Tibial nerve (tissue), 4 donors: ENCODE results near the gene PPCDC. TPM values are rescaled to one million over a fixed set of nuclear protein-coding genes. Genes with fewer than 3 reads are reported as not detected.

Experiments
- DNase-seq, 2 donors: peaks; one replicate each; pipeline ENCODE4 v3.0.0-alpha.2; 2019; ENCODE audit warnings: low spot score in 2 of 2
- H3K27ac ChIP-seq, 4 donors: fragments of 200-600 bp; sonication (generic) in 3 of 4; one replicate each; pipeline ENCODE4 v1.5.1; 2017 to 2019; ENCODE audit warnings: mild to moderate bottlenecking in 1 of 4
- H3K27me3 ChIP-seq, 2 donors: fragments of 200-600 bp; sonication (generic) in 1 of 2; one replicate each; pipeline versions ENCODE4 v1.5.1 to v1.6.0; 2017 to 2019
- H3K36me3 ChIP-seq, 3 donors: fragments of 200-600 bp; sonication (generic); one replicate each; pipeline ENCODE4 v1.5.1; 2018 to 2019
- H3K4me1 ChIP-seq, 4 donors: fragments of 200-600 bp; sonication (generic) in 3 of 4; one replicate each; pipeline ENCODE4 v1.5.1; 2017 to 2019
- H3K4me3 ChIP-seq, 4 donors: fragments of 200-600 bp; sonication (generic) in 3 of 4; one replicate each; pipeline ENCODE4 v1.5.1; 2017 to 2019; ENCODE audit warnings: mild to moderate bottlenecking in 1 of 4, moderate library complexity in 1 of 4
- H3K9me3 ChIP-seq, 4 donors: fragments of 200-600 bp; sonication (generic) in 3 of 4; one replicate each; pipeline ENCODE4 v1.5.1; 2017 to 2019
- CTCF ChIP-seq, 5 experiments: fragments of 200-600 bp in 3 of 5; fragments of 450-650 bp in 2 of 5; sonication (generic) in 3 of 5; IDR thresholded peaks; one replicate each; pipeline ENCODE4 v1.5.1; 2016 to 2019; ENCODE audit warnings: antibody characterized with exemption in 5 of 5, mild to moderate bottlenecking in 3 of 5, moderate library complexity in 2 of 5
- EP300 ChIP-seq, 2 donors: sonication (generic); formaldehyde crosslinking; IDR thresholded peaks; one replicate each; pipeline ENCODE4 v1.6.1; 2017; ENCODE audit warnings: antibody characterized with exemption in 2 of 2, mild to moderate bottlenecking in 1 of 2
- POLR2A ChIP-seq, 2 donors: fragments of 450-650 bp; IDR thresholded peaks; one replicate each; pipeline ENCODE4 v1.6.1; 2017; ENCODE audit warnings: antibody characterized with exemption in 2 of 2, mild to moderate bottlenecking in 2 of 2, moderate library complexity in 2 of 2
- WGBS, 2 donors: methylation state at CpG; one replicate each; pipeline ENCODE4 v1.1.5; 2018; 5-methylcytosine and 5-hydroxymethylcytosine counted together
- total RNA-seq, 4 donors: library from RNA; depleted of rRNA; stranded (reverse); fragments of >200 nt; gene quantifications; one replicate each; pipeline ENCODE4 v1.1.0, GENCODE V29; 2016

Gene PPCDC
- total RNA-seq, 4 donors from 2014 or later = 19.8 to 42.5 (median 36.4) TPM

DNA sequence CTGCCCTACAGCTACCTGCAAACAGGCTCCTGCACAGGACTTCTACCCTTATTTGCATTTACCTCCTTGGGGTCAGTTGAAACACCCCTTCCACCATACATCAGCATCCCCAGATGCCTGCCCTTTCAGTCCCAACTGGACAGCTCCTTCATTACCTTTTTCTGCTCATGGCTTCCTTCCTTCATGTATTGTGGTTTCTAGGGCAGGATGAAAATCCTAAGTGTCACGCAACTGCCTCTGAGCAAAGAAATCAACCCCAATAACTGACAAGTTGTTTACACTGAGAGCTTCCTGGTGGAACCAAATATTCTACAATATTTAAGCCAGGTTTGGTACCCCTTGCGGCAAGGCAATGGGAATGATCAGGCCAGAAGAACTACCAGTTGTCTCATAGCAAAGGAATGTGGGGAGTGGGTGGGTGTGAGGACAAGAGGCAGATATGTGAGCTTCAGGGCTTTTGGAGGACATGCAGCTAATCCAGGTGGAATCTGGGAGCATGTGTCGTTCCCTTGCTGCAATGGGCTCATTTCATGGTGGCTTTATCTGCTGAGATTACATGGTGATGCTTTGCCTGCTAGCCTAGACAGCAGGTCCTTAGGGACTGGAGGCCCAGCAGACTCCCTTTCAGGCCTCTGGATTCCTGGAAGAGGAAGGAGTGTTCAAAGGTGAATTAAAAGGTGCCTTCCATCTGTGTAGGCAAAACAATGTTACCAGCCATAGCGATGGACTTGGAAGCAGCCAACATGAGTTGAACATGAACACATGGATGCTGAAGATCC is 34.9 kb downstream of the PPCDC start:
- no peak overlapping the region for H3K4me3 ChIP-seq
- DNase-seq = no peak
- peaks cover 0 to 7% (median 0%) of the 10 kb centered on the region in 3 donors for H3K36me3 ChIP-seq
- H3K4me1 ChIP-seq = peaks cover 0 to 5% (median 0%) of the 10 kb centered on the region in 4 donors
- no peak overlapping the region for H3K27ac ChIP-seq
- no peaks in the 10 kb centered on the region for H3K27me3 ChIP-seq
- TF ChIP-seq POLR2A (IDR thresholded peaks at IDR 0.05) (no peak), CTCF (IDR thresholded peaks at IDR 0.05) (no peak), EP300 (IDR thresholded peaks at IDR 0.05) (no peak)
- H3K9me3 ChIP-seq = no peaks in the 10 kb centered on the region
- WGBS, 2 donors = 88 to 92% methylated on average over 4 of the region's 4 CpGs

DNA sequence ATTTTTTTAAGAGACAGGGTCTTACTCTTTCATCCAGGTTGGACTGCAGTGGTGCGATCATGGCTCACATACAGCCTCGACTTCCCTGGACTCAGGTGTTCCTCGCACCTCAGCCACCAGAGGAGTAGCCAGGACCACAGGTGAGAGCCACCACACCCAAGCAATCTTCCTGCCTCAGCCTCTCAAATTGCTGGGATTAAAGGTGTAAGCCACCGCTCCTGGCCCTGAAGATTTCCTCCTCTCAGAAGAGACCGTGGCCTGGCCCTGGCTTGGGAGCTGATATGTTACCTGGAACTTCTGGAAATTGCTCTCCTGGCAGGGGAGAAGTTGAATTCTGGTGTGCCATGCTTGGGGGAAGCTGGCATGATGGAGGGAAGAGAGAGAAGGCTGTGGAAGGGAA is 36.2 kb downstream of the PPCDC start:
- 81 to 86% methylated on average over 5 of the region's 5 CpGs for WGBS, 2 donors
- no peak for DNase-seq
- H3K36me3 ChIP-seq = peaks cover 0 to 7% (median 0%) of the 10 kb centered on the region in 3 donors

GRCh38 chr15:75061272-75061671 is 37.9 kb downstream of the PPCDC start:
- DNase-seq = no peak
- no peaks in the 10 kb centered on the region for H3K27me3 ChIP-seq
- H3K4me1 ChIP-seq = peaks cover 0 to 23% (median 3%) of the 10 kb centered on the region in 4 donors
- no peaks in the 10 kb centered on the region for H3K9me3 ChIP-seq
- H3K36me3 ChIP-seq = peaks cover 0 to 7% (median 0%) of the 10 kb centered on the region in 3 donors
- TF ChIP-seq CTCF (IDR thresholded peaks at IDR 0.05) (no peak), EP300 (IDR thresholded peaks at IDR 0.05) (no peak), POLR2A (IDR thresholded peaks at IDR 0.05) (no peak)
- no peak overlapping the region for H3K4me3 ChIP-seq
- no peak overlapping the region for H3K27ac ChIP-seq

More for the DNA sequence above, 36.2 kb downstream of the PPCDC start:
- H3K4me3 ChIP-seq = no peak overlapping the region
- H3K4me1 ChIP-seq = peaks cover 0 to 10% (median 0%) of the 10 kb centered on the region in 4 donors
- TF ChIP-seq POLR2A (IDR thresholded peaks at IDR 0.05) = no peak
- no peak for TF ChIP-seq CTCF (IDR thresholded peaks at IDR 0.05)
- TF ChIP-seq EP300 (IDR thresholded peaks at IDR 0.05) = no peak
- H3K27ac ChIP-seq = no peak overlapping the region
- H3K27me3 ChIP-seq = no peaks in the 10 kb centered on the region
- no peaks in the 10 kb centered on the region for H3K9me3 ChIP-seq

GRCh38 chr15:75062706-75063105 is 39.3 kb downstream of the PPCDC start:
- Histone ChIP-seq H3K4me1 (peaks cover 0 to 34% (median 3%) of the 10 kb centered on the region in 4 donors), H3K27ac (no peak overlapping the region), H3K27me3 (no peaks in the 10 kb centered on the region), H3K36me3 (peaks cover 0 to 7% (median 0%) of the 10 kb centered on the region in 3 donors), H3K4me3 (no peak overlapping the region), H3K9me3 (no peaks in the 10 kb centered on the region)
- WGBS, 2 donors = 63 to 67% methylated on average over 3 of the region's 3 CpGs
- TF ChIP-seq EP300 (IDR thresholded peaks at IDR 0.05) (no peak), CTCF (IDR thresholded peaks at IDR 0.05) (no peak), POLR2A (IDR thresholded peaks at IDR 0.05) (no peak)
- DNase-seq = no peak

GRCh38 chr15:75063338-75063737 is 39.9 kb downstream of the PPCDC start:
- WGBS, 2 donors = 59 to 63% methylated on average over 4 of the region's 4 CpGs
- TF ChIP-seq EP300 (IDR thresholded peaks at IDR 0.05) (no peak), CTCF (IDR thresholded peaks at IDR 0.05) (no peak), POLR2A (IDR thresholded peaks at IDR 0.05) (no peak)
- Histone ChIP-seq H3K9me3 (no peaks in the 10 kb centered on the region), H3K36me3 (peaks cover 0 to 7% (median 0%) of the 10 kb centered on the region in 3 donors), H3K27ac (no peak overlapping the region), H3K4me3 (no peak overlapping the region), H3K4me1 (peaks cover 0 to 34% (median 3%) of the 10 kb centered on the region in 4 donors), H3K27me3 (no peaks in the 10 kb centered on the region)
- DNase-seq = no peak
